WTC11 (cell line): ENCODE data around the gene MYO18A. TPM values are rescaled to one million over a fixed set of nuclear protein-coding genes. Genes with fewer than 3 reads are reported as not detected.

Experiments used
- ATAC-seq: fragments of 200-7000 bp; cut with Tn5 transposase; 2 replicates; pipeline ENCODE4 v1.10.0; 2021; ENCODE audit warnings: mild to moderate bottlenecking, moderate library complexity
- CTCF ChIA-PET: fragments of 300-600 bp; sonication (Branson Sonifier 250); formaldehyde crosslinking; loops from one replicate; lab custom pipeline; 2021; ENCODE audit warnings: antibody characterized with exemption; lab: Charles Lee
- POLR2A ChIA-PET: fragments of 350-600 bp; sonication (Branson Sonifier 250); formaldehyde crosslinking; loops from one replicate; lab custom pipeline; 2021; ENCODE audit warnings: antibody characterized with exemption; lab: Charles Lee
- DNase-seq: peaks from one replicate; pipeline ENCODE4 v3.0.0; 2021; ENCODE audit warnings: low spot score
- H3K27ac Mint-ChIP-seq: 2 replicates; pipeline ENCODE4 v1.8.0; 2021; ENCODE audit warnings: mixed read lengths
- H3K27me3 Mint-ChIP-seq: 2 replicates; pipeline ENCODE4 v1.8.0; 2021; ENCODE audit warnings: low read depth, mild to moderate bottlenecking, moderate library complexity, mixed read lengths
- H3K36me3 Mint-ChIP-seq: 2 replicates; pipeline ENCODE4 v1.8.0; 2021; ENCODE audit warnings: mixed read lengths
- H3K4me1 Mint-ChIP-seq: 2 replicates; pipeline ENCODE4 v1.8.0; 2022; ENCODE audit warnings: mixed read lengths
- H3K4me3 Mint-ChIP-seq: 2 replicates; pipeline ENCODE4 v1.8.0; 2021; ENCODE audit warnings: mild to moderate bottlenecking, moderate library complexity, mixed read lengths
- H3K9me3 Mint-ChIP-seq: 2 replicates; pipeline ENCODE4 v1.8.0; 2021; ENCODE audit warnings: mixed read lengths
- ATF6 ChIP-seq: sonication (generic); formaldehyde crosslinking; IDR thresholded peaks from 2 replicates; pipeline ENCODE4 v1.8.1; 2023; ENCODE audit warnings: mild to moderate bottlenecking, missing genetic modification reagents
- CREB1 ChIP-seq: sonication (generic); formaldehyde crosslinking; IDR thresholded peaks from 2 replicates; pipeline ENCODE4 v1.8.0; 2023; ENCODE audit warnings: mild to moderate bottlenecking, missing genetic modification reagents
- FOXJ3 ChIP-seq: sonication (generic); formaldehyde crosslinking; IDR thresholded peaks from 2 replicates; pipeline ENCODE4 v1.9.0; 2021; ENCODE audit warnings: missing genetic modification reagents, mild to moderate bottlenecking, borderline replicate concordance
- FOXK1 ChIP-seq: sonication (generic); formaldehyde crosslinking; IDR thresholded peaks from 2 replicates; pipeline ENCODE4 v1.8.0; 2022; ENCODE audit warnings: mild to moderate bottlenecking, moderate library complexity, missing genetic modification reagents
- FOXP1 ChIP-seq: sonication (generic); formaldehyde crosslinking; IDR thresholded peaks from 2 replicates; pipeline ENCODE4 v1.8.0; 2022; ENCODE audit warnings: missing genetic modification reagents, mild to moderate bottlenecking, moderate library complexity, borderline replicate concordance
- HMGXB4 ChIP-seq: sonication (generic); formaldehyde crosslinking; IDR thresholded peaks from 2 replicates; pipeline ENCODE4 v1.8.1; 2023; ENCODE audit warnings: mild to moderate bottlenecking, moderate library complexity, missing genetic modification reagents
- IRF2 ChIP-seq: sonication (generic); formaldehyde crosslinking; IDR thresholded peaks from 2 replicates; pipeline ENCODE4 v1.8.0; 2022; ENCODE audit warnings: low read depth, missing genetic modification reagents, borderline replicate concordance
- JAZF1 ChIP-seq: fragments of 250-450 bp; sonication (Bioruptor Pico); IDR thresholded peaks from 2 replicates; pipeline ENCODE4 v1.9.0; 2021; ENCODE audit warnings: moderate library complexity, mild to moderate bottlenecking, inconsistent platforms
- KAT7 ChIP-seq: sonication (generic); formaldehyde crosslinking; IDR thresholded peaks from 2 replicates; pipeline ENCODE4 v1.8.1; 2023; ENCODE audit warnings: missing genetic modification reagents, mild to moderate bottlenecking, borderline replicate concordance
- NFATC4 ChIP-seq: fragments of 250-450 bp; sonication (Bioruptor Pico); IDR thresholded peaks from 2 replicates; pipeline ENCODE4 v1.9.0; 2021; ENCODE audit warnings: mild to moderate bottlenecking
- NFE2L1 ChIP-seq: sonication (generic); formaldehyde crosslinking; IDR thresholded peaks from 2 replicates; pipeline ENCODE4 v1.8.1; 2023; ENCODE audit warnings: missing genetic modification reagents
- NR3C1 ChIP-seq: sonication (generic); formaldehyde crosslinking; conservative IDR thresholded peaks from 2 replicates; pipeline ENCODE4 v1.8.1; 2023; ENCODE audit warnings: low read depth, mild to moderate bottlenecking, missing genetic modification reagents
- SMAD4 ChIP-seq: sonication (generic); formaldehyde crosslinking; IDR thresholded peaks from 2 replicates; pipeline ENCODE4 v1.8.0; 2022; ENCODE audit warnings: mild to moderate bottlenecking, missing genetic modification reagents
- ZBTB43 ChIP-seq: sonication (generic); formaldehyde crosslinking; IDR thresholded peaks from 2 replicates; pipeline ENCODE4 v1.8.1; 2023; ENCODE audit warnings: mild to moderate bottlenecking, missing genetic modification reagents
- ZNF138 ChIP-seq: sonication (generic); formaldehyde crosslinking; conservative IDR thresholded peaks from 2 replicates; pipeline ENCODE4 v1.8.1; 2022; ENCODE audit warnings: mild to moderate bottlenecking, moderate library complexity, missing genetic modification reagents
- ZNF281 ChIP-seq: sonication (generic); formaldehyde crosslinking; IDR thresholded peaks from 2 replicates; pipeline ENCODE4 v1.8.0; 2023; ENCODE audit warnings: mild to moderate bottlenecking, missing genetic modification reagents
- total RNA-seq: library from RNA; stranded (reverse); gene quantifications from 3 replicates; pipeline ENCODE4 v1.2.3, GENCODE V29; 2021
- TF ChIP-seq, protein P1 (sequence below): sonication (generic); formaldehyde crosslinking; IDR thresholded peaks from 2 replicates; pipeline ENCODE4 v1.8.0; 2022; ENCODE audit warnings: mild to moderate bottlenecking, missing genetic modification reagents
- TF ChIP-seq, protein P2 (sequence below): sonication (generic); formaldehyde crosslinking; IDR thresholded peaks from 2 replicates; pipeline ENCODE4 v1.8.0; 2022; ENCODE audit warnings: mild to moderate bottlenecking, missing genetic modification reagents
- TF ChIP-seq, protein P3 (sequence below): sonication (generic); formaldehyde crosslinking; IDR thresholded peaks from 2 replicates; pipeline ENCODE4 v1.8.0; 2023; ENCODE audit warnings: missing genetic modification reagents

The MYO18A gene
- total RNA-seq, 1 experiment from 2014 or later, result 54.9 TPM

DNA sequence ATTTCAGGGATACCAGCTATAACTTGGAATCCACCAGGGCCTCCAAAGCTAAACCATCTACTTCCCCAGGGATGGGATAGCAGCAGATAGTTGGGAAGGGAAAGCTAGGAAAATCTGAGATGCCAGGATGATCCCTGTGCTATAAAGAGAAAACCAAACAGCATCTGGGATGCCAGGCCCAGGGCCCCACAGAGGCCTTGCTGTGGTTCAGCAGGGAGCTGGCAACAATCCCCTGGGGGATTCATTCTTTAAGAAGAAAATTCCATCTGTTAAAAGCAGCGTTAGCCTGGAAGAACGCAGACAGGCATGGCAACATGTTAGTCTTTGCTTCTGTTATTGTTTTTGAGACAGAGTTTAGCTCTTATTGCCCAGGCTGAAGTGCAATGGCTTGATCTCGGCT, 16.6 kb downstream of the MYO18A start (continued):
- TF ChIP-seq, protein P1, sequence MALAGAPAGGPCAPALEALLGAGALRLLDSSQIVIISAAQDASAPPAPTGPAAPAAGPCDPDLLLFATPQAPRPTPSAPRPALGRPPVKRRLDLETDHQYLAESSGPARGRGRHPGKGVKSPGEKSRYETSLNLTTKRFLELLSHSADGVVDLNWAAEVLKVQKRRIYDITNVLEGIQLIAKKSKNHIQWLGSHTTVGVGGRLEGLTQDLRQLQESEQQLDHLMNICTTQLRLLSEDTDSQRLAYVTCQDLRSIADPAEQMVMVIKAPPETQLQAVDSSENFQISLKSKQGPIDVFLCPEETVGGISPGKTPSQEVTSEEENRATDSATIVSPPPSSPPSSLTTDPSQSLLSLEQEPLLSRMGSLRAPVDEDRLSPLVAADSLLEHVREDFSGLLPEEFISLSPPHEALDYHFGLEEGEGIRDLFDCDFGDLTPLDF (CRISPR knock-in tag), result no peak
- TF ChIP-seq NFE2L1 (CRISPR knock-in tag) (no peak), ZBTB43 (CRISPR knock-in tag) (no peak), IRF2 (no peak), FOXJ3 (CRISPR knock-in tag) (no peak)

DNA sequence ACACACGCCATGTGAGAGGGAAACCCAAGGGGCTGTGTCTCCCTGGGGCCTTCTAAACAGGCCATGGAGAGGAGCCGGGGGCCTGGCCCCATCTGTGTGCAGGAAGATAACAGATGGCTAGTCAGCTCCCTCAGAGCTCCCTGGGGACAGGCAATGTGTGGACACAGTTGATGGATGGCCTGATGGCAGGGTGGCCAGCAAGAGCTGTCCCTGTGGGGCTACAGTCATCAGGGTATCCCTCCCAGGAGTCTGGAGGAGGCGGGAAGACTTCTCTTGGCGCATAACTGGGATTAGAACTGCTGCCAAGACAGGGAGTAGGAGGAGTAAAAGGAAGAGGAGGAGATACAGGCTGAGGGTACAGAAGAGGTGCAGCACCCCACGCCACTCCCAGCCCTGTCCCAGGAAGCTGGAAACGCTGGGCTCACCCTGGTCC, 17.3 kb downstream of the MYO18A start:
- DNase-seq, result no peak
- no peak for TF ChIP-seq ZNF281 (CRISPR knock-in tag)
- no peak for TF ChIP-seq NFATC4 (CRISPR knock-in tag)
- TF ChIP-seq NR3C1 (CRISPR knock-in tag), result no peak
- no peak for TF ChIP-seq CREB1
- TF ChIP-seq, protein P2, sequence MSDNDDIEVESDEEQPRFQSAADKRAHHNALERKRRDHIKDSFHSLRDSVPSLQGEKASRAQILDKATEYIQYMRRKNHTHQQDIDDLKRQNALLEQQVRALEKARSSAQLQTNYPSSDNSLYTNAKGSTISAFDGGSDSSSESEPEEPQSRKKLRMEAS (CRISPR knock-in tag), result no peak
- TF ChIP-seq FOXJ3 (CRISPR knock-in tag), result no peak
- Mint-ChIP-seq H3K4me3 (no peak overlapping the region), H3K9me3 (no peaks in the 10 kb centered on the region), H3K27me3 (no peaks in the 10 kb centered on the region), H3K27ac (no peak overlapping the region), H3K36me3 (peaks cover 17% of the 10 kb centered on the region), H3K4me1 (peaks cover 9% of the 10 kb centered on the region)
- CTCF ChIA-PET, result interaction anchor here (0.8 to 5.2 kb wide), 6 partner anchors 14 to 46 kb away, joined by 3 to 28 read pairs (median 12); partner anchors contain the start of gene MYO18A
- no peak for ATAC-seq
- POLR2A ChIA-PET, result no interaction called here

DNA sequence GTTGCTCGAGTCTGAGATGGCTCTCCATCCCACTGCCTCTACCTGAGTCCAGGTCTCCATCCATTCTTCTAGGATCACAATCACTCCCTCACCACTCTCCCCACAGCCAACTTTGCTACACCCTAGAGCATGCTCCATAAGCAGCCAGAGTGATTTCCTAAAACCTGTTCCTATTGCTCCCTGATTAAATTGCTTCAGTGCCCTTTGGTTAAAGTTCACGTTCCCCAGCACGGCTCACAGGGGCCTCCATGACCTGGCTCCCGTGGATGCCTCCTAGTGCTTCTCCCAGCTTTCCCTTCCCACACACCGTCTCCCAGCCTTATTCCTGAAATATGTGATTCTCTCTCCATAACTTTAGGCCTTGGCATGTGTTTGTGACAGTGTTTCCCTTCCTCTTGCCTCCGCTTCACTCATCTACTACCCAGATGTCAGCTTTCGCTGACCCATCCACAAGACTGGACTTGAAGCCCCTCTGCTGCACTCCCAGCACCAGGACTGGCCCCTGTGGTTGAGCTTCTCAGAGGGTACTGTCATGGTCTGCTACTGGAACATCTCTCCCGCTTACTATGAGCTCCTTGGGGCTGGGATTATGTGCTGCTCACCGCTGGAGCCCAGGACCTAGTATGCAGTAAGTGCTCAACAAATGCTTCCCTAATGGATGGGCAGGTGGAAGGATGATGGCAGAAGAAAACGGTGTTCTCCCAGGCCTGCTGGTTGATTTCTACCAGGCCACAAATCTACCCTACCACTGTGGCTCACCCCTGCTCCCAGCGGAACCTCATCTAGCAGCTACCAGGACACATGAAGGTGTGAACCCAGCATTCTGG, 17.9 kb downstream of the MYO18A start:
- POLR2A ChIA-PET, result interaction anchor here (1.1 kb wide), 1 partner anchor 18 kb away, joined by 4 read pairs; the partner anchor contains the start of gene MYO18A
- no peak for DNase-seq
- CTCF ChIA-PET, result interaction anchor here (0.8 to 5.2 kb wide), 4 partner anchors 14 to 38 kb away, joined by 3 to 26 read pairs (median 11); partner anchors contain the start of gene MYO18A
- ATAC-seq, result no peak
- peak overlapping the region; percentile 17; the same call in 1 of the 2 replicates for H3K27ac Mint-ChIP-seq
- peaks cover 6% of the 10 kb centered on the region; the same call in 1 of the 2 replicates for H3K4me1 Mint-ChIP-seq
- peaks cover 17% of the 10 kb centered on the region for H3K36me3 Mint-ChIP-seq
- H3K4me3 Mint-ChIP-seq, result no peak overlapping the region
- H3K9me3 Mint-ChIP-seq, result no peaks in the 10 kb centered on the region
- no peaks in the 10 kb centered on the region for H3K27me3 Mint-ChIP-seq
- TF ChIP-seq JAZF1, result no peak
- no peak for TF ChIP-seq KAT7
- no peak for TF ChIP-seq ZNF138 (CRISPR knock-in tag)
- no peak for TF ChIP-seq SMAD4 (CRISPR knock-in tag)
- no peak for TF ChIP-seq FOXK1 (CRISPR knock-in tag)
- TF ChIP-seq, protein P3, sequence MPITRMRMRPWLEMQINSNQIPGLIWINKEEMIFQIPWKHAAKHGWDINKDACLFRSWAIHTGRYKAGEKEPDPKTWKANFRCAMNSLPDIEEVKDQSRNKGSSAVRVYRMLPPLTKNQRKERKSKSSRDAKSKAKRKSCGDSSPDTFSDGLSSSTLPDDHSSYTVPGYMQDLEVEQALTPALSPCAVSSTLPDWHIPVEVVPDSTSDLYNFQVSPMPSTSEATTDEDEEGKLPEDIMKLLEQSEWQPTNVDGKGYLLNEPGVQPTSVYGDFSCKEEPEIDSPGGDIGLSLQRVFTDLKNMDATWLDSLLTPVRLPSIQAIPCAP (CRISPR knock-in tag), result no peak
- TF ChIP-seq HMGXB4 (CRISPR knock-in tag), result no peak
- TF ChIP-seq, protein P2 (CRISPR knock-in tag), result no peak
- no peak for TF ChIP-seq ATF6 (CRISPR knock-in tag)
- no peak for TF ChIP-seq FOXP1 (CRISPR knock-in tag)
